HG03039 (cell line): ENCODE results near the gene C8B.

ENCODE experiments used
- ATAC-seq: cut with Tn5 transposase; IDR thresholded peaks from one replicate; pipeline ENCODE4 v1.9.1; 2021; ENCODE audit warnings: mild to moderate bottlenecking, moderate library complexity; ENCODE audit not compliant: unreplicated experiment

Gene C8B

DNA sequence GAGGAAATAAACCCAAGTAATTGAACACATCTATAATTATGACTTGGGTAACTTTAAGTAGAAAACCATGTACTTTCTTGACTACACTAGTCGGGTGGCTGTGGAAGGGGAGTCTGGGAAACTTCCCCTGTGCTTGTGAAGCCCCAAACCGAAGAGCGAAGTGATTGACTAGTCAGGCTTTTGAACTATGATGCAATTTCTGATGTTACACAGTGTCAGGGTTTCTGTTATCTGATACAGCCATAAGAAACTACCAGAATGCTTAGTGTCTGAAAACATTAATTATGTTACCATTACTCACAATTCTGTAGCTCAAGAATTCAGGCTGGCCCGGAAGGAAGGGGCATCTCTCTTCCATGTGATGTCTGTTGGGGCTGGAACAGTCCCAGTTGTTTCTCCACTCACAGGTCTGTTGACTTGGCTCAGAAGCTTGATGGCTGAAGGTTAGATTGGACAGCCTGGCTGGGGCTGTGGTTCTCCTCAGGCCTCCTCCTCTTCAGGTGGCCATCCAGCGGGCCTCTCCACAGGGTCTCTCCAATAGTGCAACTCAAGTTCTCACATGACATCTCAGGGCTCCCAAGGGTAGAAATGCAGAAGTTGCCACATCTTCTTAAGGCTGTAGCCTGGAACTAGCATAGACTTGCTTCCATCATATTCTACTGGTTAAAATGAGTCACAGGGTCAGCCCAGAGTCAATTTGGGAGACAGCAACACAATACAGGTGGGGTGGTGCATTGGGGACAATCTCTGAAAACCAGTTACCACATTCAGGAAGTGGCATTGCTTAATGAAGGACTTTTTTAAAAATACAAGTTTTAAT is 8.3 kb upstream of the C8B start:
- ATAC-seq, result no peak

DNA sequence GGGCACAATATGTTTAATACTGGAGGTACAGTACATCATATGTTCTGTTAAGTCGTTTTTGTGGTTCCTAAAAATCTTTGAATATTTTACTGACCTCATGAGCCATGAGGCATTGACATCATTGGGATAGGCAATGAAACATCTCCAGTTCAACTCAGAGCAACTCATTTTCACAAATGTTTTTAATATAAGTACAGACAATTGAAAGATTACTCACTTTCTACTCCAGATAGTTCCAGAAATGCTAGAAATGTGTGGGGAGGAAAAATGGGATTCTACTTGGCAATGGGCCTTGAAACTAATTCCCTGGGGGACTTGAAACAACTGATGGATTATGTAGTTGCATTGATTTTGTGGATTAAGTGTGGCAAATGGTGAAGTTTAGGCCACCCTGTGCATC is 7.2 kb upstream of the C8B start:
- ATAC-seq, result no peak

GRCh38 chr1:56970280-56970679 is 4.5 kb upstream of the C8B start:
- ATAC-seq, result no peak

DNA sequence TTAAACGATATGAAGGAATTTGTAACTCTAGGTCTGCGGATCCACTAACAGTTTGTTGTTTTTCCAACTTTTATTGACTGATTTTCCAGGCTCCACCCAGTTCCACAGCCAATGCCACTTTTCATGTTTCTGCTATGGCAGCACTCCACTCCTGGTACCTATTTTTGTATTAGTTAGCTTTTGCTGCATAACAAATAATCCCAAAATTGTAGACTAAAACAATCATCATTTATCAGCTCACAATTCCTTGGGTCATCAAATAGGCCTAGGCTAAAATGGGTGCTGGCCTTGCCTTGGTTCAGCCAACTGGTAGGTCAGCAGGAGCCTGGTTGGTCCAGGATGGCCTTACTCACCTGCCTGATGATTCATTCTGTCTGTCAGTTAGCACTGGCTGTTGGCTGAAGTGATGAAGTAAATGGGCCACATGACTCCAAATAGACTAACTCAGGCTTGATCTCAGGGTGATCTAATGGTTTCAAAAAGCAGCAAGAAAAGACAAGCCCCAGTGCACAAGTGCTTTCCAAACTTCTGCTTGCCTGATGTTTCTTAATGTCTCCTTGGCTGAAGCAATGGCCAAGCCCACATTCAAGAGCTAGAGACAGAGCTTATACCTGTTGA is 3.2 kb upstream of the C8B start:
- no peak for ATAC-seq

- ATAC-seq, result no peak
These were observed 2.4 kb upstream of the C8B start for GRCh38 chr1:56967900-56968832.

DNA sequence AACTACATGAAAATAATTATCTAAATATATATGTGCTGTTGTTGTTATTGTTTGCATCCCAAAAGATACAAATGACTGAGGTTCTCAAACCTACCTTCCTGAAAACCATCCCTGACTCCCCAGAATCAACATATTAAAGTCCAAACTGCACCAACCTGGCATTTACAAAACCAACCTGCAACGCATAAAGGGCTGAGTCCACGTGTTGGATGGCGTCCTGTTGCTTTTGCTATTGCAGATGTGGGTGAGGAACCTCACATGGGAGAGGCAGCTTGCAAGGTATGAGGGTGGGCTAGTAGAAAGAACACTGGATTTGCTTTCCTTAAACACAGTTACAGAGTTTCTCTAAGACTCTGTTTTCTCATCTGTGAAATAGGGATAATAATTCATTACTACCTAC is 1.5 kb upstream of the C8B start:
- no peak for ATAC-seq

- no peak for ATAC-seq
These were observed 834 bp upstream of the C8B start for GRCh38 chr1:56966698-56966999.

DNA sequence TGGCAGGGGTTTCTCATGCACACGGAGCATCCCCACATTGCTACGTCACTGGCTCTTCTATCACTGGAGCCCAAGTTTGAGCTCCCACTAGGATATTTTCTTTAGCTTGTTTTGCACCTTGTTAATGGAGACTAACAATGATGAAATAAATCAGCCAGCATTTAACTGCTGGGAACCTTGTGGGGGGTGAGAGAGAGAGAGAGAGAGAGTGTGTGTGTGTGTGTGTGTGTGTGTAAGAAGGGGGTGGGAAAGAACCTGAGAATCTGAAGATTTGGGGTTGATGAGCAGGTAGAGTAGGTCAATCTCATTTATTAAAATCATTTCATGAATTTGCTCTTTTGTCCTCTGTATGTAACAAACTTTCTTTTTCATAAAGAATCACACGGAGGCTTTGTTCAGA is 624 bp downstream of the C8B start:
- ATAC-seq, result no peak

DNA sequence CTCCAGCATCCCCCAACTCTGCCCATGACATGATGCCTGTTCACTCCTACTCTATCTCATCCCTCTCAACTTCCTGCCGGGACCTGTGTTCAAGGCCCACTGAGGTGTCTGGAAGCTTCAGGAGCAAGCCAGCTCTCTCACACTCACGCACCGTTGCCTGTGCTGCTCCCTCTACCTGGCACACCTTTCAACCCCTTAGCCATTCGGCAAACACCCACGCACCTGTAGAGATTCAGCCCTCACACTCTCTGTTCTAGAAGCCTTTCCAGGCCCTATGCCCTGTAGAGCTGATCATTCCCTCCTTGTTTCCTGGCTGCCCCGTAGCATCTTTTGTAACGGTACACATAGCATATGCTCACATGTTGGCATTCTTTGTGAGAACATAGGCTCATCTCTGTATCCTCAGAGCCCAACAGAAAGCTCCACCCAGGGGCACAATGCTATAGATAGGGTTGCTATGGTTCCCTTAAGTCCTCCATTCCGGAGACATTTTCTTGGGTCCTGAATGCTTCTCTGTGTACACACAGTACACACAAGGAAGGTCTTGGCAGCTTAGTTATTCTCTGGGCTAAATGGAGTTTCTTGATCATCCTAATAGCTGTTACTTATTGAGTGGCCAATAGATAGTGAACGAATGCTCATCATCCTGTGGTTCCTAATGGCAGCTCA is 1.3 kb downstream of the C8B start:
- no peak for ATAC-seq

GRCh38 chr1:56963667-56964066 is 2.1 kb downstream of the C8B start:
- ATAC-seq, result no peak

DNA sequence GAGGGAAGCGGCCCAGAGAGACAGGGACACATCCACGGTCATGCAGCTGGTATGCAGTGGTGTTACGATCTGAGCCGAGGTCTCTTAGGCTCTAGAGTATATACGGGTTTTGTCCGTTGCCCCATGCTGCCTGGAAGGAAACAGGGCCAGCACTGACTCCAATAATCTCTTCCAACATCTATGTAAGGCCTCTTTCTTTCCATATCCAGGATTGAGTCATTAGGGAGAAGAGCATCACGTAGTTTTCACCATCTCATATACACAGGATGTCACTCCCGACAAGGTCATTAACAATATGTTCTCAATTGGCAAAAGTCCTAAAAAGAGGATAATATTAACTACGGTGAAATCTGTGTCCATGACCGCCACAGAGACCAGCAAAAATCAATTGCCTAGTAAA is 4.4 kb downstream of the C8B start:
- ATAC-seq, result no peak

DNA sequence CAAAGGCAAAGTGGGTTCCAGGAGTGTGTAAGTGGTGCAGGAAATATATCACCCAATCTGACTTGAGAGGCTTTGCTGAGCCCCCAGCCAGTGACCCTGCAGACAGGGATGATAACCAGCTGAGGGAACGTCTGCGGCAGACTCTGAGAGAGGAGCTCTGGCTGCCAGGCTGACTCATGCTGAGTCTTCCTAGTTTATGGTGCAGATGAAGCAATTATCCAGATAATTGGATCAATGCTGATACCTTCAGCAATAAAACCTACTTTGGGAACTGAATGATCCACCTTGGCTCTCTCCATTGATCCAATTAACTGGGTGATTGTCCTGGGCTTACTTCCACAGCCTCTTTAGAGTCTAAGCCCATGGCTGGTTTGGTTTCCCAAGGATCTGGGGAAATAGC is 7.3 kb downstream of the C8B start:
- no peak for ATAC-seq

DNA sequence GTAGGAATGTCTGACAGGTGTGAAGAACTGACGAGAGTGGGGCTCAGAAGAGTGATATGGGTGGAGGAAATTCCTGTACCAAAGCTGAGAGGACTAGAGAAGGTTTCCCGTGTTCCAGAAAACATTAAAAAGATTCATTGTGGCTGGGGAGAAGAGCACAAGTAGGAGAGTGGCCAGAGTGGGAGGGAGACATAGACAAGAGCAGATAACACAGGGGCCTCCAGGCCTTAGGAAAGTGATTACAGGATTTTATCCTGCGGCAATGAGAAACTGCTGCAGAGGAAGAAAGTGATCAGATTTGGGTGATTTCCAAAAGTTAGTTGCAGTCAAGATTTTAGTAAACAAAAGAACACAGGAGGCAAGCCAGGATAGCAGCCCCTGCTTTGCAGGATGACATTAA is 7.9 kb downstream of the C8B start:
- ATAC-seq, result no peak

DNA sequence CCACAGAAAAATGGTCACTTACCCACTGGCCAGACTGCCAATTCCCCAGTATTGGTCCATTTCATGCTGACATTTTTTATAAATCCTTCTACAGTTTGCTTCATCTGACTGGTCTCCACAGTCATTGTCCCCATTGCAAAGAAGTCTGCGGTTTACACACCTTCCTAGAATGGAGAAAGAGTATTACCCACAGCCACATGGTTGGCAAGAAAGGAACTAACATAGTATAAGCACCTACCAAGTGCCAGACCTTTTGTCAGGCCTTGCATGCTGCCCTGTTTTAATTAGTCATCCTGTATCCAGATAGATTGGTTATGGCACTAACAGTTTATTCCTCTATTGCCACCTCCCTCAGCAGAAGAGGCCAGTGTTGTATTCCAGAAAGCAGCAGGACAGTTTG is 11.2 kb downstream of the C8B start:
- no peak for ATAC-seq

- no peak for ATAC-seq
These were observed 12.4 kb downstream of the C8B start for GRCh38 chr1:56953386-56953785.

- no peak for ATAC-seq
These were observed 13.3 kb downstream of the C8B start for GRCh38 chr1:56952501-56952900.

- ATAC-seq, result no peak
These were observed 17.3 kb downstream of the C8B start for GRCh38 chr1:56948403-56949023.

DNA sequence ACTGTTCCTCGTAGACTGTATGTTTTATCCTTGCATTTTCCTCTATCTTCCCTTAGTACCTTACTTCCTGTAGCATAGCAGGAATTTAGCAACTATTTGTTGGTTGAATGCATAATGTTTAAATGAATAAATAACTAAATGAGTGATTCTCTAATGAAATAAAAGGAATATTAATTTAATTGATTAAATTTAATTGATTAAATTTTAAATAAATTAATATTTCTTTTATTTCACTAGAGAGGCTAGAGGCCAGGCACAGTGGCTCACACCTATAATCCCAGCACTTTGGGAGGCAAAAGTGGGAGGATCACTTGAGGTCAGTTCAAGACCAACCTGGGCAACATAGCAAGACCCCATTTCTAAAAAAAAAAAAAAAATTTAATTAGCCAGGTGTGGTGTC is 25.8 kb downstream of the C8B start:
- ATAC-seq, result no peak

DNA sequence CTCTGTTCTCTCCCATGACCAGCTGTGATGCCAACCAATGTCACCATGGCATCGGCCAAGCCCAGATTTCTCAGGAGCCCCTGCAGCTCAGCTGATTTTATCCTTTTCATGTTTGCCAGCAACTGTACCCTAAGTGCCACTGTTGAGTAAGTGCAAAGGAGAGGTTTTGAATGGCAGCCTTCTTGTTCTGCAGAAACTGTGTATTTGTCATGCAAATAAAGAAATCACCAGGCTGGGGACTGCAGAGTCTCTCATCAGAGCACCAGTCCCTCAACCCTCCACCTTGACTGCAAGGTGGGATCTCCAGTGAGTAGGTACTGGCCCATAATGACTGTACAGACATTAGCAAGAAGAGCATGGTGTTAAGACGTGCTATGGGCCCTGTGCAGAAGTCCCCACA is 26.6 kb downstream of the C8B start:
- no peak for ATAC-seq

GRCh38 chr1:56938646-56939045 is 27.2 kb downstream of the C8B start:
- ATAC-seq, result no peak
